GM12892 (cell line): ENCODE measurements around the gene EYS.

ENCODE experiments used
- POLR2A ChIP-seq: IDR thresholded peaks from 2 replicates; pipeline ENCODE4 v1.6.1; 2011; ENCODE audit warnings: low read depth, low read length, control low read depth
- POLR2AphosphoS5 ChIP-seq: IDR thresholded peaks from 2 replicates; pipeline ENCODE4 v1.6.1; 2011; ENCODE audit warnings: low read depth, low read length, control low read depth

DNA sequence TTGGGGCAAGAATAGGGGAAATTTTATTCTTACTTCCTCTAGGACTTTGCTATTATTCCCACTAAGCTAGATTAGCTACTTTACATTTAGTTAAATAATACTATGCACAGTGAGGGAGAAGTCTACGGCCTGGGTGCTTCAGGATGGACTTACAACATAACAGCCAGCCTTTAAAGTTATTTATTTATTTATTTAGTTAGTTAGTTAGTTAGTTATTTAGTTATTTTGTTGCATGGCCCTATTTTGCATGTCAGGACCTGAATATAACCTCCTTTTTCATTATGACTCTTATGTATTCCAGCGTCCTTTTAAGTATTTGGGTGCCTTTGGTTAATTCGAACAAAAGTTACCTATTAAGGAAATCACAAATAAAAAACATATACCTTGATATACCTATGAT lies 238.7 kb downstream of the EYS start:
- TF ChIP-seq POLR2A: no peak
- no peak for TF ChIP-seq POLR2AphosphoS5
